K562 (cell line): ENCODE measurements around the gene LAMA5. TPM values are rescaled to one million over a fixed set of nuclear protein-coding genes. Genes with fewer than 3 reads are reported as not detected.

Source experiments
- ATAC-seq: fragments of 200-7000 bp; cut with Tn5 transposase; 3 replicates; pipeline ENCODE4 v1.9.1; 2020; ENCODE audit warnings: moderate library complexity
- BruUV-seq: library from RNA; stranded (reverse); fragments of 400-500 nt; replicated peaks from 2 replicates; lab custom pipeline; 2021; lab: Mats Ljungman, UMichigan
- CTCF ChIA-PET: fragments of 300-600 bp; formaldehyde crosslinking; extraction: SDS; loops from one replicate; lab custom pipeline; 2021; ENCODE audit warnings: low intra/inter-chr PET ratio; lab: Yijun Ruan, JAX
- POLR2A ChIA-PET: fragments of 300-600, 350-650 bp; sonication (Branson Sonifier 250); formaldehyde crosslinking; extraction: SDS; loops from one replicate; lab custom pipeline; 2021; ENCODE audit warnings: antibody characterized with exemption, inconsistent platforms; lab: Yijun Ruan, JAX
- DNase-seq, 4 experiments: peaks; one replicate each; pipeline versions ENCODE4 v3.0.0 to v3.0.0-alpha.2; 2011 to 2018; ENCODE audit warnings: low spot score in 3 of 4, mixed read lengths in 3 of 4; ENCODE audit errors: extremely low read depth in 1 of 4
- FAIRE-seq: peaks from 2 replicates; lab custom pipeline; 2011; peaks lifted over from hg19 to GRCh38; lab: Jason Lieb, UNC
- H2AFZ ChIP-seq: 2 replicates; pipeline ENCODE4 v1.6.0; 2011; ENCODE audit warnings: low read depth, low read length, control low read depth, inconsistent platforms
- H3K27ac ChIP-seq: fragments of 200-600 bp; 3 replicates; pipeline ENCODE4 v1.8.0; 2011; ENCODE audit warnings: low read depth, mild to moderate bottlenecking, control low read depth, inconsistent platforms, low read length, moderate library complexity, mixed read lengths; ENCODE audit errors: extremely low read depth
- H3K27me3 ChIP-seq, 2 experiments: fragments of 300-600 bp in 1 of 2; 2 replicates in 1 of 2; 3 replicates in 1 of 2; pipeline versions ENCODE4 v1.6.0 to v1.8.0; 2011; ENCODE audit warnings: inconsistent platforms in 2 of 2, low read length in 2 of 2, mild to moderate bottlenecking in 1 of 2, mixed read lengths in 1 of 2, moderate library complexity in 1 of 2; ENCODE audit not compliant: control insufficient read depth in 2 of 2, insufficient read depth in 2 of 2
- H3K36me3 ChIP-seq: fragments of 300-600 bp; 3 replicates; pipeline ENCODE4 v1.8.0; 2011; ENCODE audit warnings: mild to moderate bottlenecking, low read length, inconsistent platforms; ENCODE audit not compliant: control insufficient read depth, insufficient read depth
- H3K4me1 ChIP-seq, 2 experiments: fragments of 200-600 bp in 1 of 2; replicated peaks in 1 of 2; 2 replicates in 1 of 2; 3 replicates in 1 of 2; pipeline versions ENCODE4 v1.5.1 to v1.8.0; 2011; ENCODE audit warnings: inconsistent platforms in 2 of 2, low read length in 2 of 2, mild to moderate bottlenecking in 1 of 2, mixed read lengths in 1 of 2, moderate library complexity in 1 of 2; ENCODE audit not compliant: control insufficient read depth in 2 of 2, insufficient read depth in 2 of 2
- H3K4me2 ChIP-seq: 2 replicates; pipeline ENCODE4 v1.6.1; 2011; ENCODE audit warnings: low read length, control low read depth, inconsistent platforms, mixed read lengths; ENCODE audit not compliant: insufficient read depth
- H3K4me3 ChIP-seq: fragments of 200-600 bp; sonication (generic), shearing (Covaris generic); 2 replicates; pipeline ENCODE4 v1.5.1; 2016; ENCODE audit warnings: control low read depth, inconsistent platforms
- H3K79me2 ChIP-seq: fragments of 200-600 bp; 3 replicates; pipeline ENCODE4 v1.8.0; 2011; ENCODE audit warnings: low read length, inconsistent platforms; ENCODE audit not compliant: control insufficient read depth, insufficient read depth
- H3K9ac ChIP-seq, 2 experiments: 2 replicates each; pipeline versions ENCODE4 v1.6.0 to v1.6.1; 2011; ENCODE audit warnings: low read depth in 2 of 2, low read length in 2 of 2, control low read depth in 1 of 2, inconsistent platforms in 1 of 2, mild to moderate bottlenecking in 1 of 2, mixed read lengths in 1 of 2; ENCODE audit not compliant: insufficient read depth in 1 of 2
- H3K9me1 ChIP-seq: one replicate; pipeline ENCODE4 v1.6.0; 2011; ENCODE audit warnings: inconsistent platforms, mild to moderate bottlenecking, low read length, moderate library complexity; ENCODE audit not compliant: control insufficient read depth, insufficient read depth
- H3K9me3 ChIP-seq: replicated peaks from 2 replicates; pipeline ENCODE4 v1.5.1; 2011; ENCODE audit warnings: low read depth, low read length, inconsistent platforms; ENCODE audit not compliant: control insufficient read depth, insufficient read depth
- H4K20me1 ChIP-seq: replicated peaks from 2 replicates; pipeline ENCODE4 v1.6.1; 2011; ENCODE audit warnings: low read length, inconsistent platforms, mixed read lengths; ENCODE audit not compliant: control insufficient read depth, insufficient read depth
- NR2C1 ChIP-seq, 2 experiments: fragments of 450-650 bp; IDR thresholded peaks; 2 replicates each; pipeline ENCODE4 v1.6.1; 2017; ENCODE audit warnings: mild to moderate bottlenecking in 2 of 2, antibody characterized with exemption in 1 of 2, inconsistent platforms in 1 of 2, missing compliant biosample characterization in 1 of 2, missing genetic modification characterization in 1 of 2
- ZBTB8A ChIP-seq: fragments of 450-650 bp; IDR thresholded peaks from 2 replicates; pipeline ENCODE4 v1.6.1; 2018; ENCODE audit warnings: mild to moderate bottlenecking, moderate library complexity; ENCODE audit not compliant: partially characterized antibody
- WGBS: fragments of 100-300 bp; shearing (Covaris generic); methylation state at CpG from one replicate; pipeline ENCODE4 v1.1.6; 2016; ENCODE audit warnings: low coverage, mixed read lengths; ENCODE audit not compliant: insufficient coverage; ENCODE audit errors: missing lambda C conversion rate; 5-methylcytosine and 5-hydroxymethylcytosine counted together
- in situ Hi-C: fragments of 300-500 bp; cut with MboI; formaldehyde crosslinking; loops from 4 replicates; pipeline ENCODE4 v1.15.0; 2018; ENCODE audit warnings: inconsistent platforms, mixed read lengths
- intact Hi-C: fragments of 100-400 bp; cut with micrococcal nuclease; formaldehyde crosslinking; loops from 2 replicates; pipeline ENCODE4 v1.14.2; 2022
- polyA plus RNA-seq, 8 experiments: library from polyadenylated mRNA; depleted of rRNA in 4 of 8; stranded (reverse) in 5 of 8; unstranded in 3 of 8; fragments of >200 nt; fragmentation: Nextera tagmentation in 2 of 8; fragmentation: Illumina TruSeq in 1 of 8; extraction: Ambion mirVana in 2 of 8; extraction: Trizol in 1 of 8; gene quantifications; 2 replicates each; pipeline versions ENCODE4 v1.2.1 to v1.2.3, GENCODE V29; 2011 to 2014; ENCODE audit warnings: inconsistent platforms in 1 of 8, missing spikeins in 1 of 8
- total RNA-seq, 7 experiments: library from RNA; depleted of rRNA in 6 of 7; stranded (reverse); fragments of >200 nt in 6 of 7; fragmentation: Illumina TruSeq in 2 of 7; extraction: Trizol in 2 of 7; gene quantifications; 2 replicates each; pipeline versions ENCODE4 v1.2.1 to v1.2.3, GENCODE V29; 2011 to 2021; ENCODE audit warnings: low replicate concordance in 1 of 7
- TF ChIP-seq, protein P1 (sequence below): fragments of 450-650 bp; IDR thresholded peaks from 2 replicates; pipeline ENCODE4 v1.6.1; 2018; ENCODE audit not compliant: partially characterized antibody

Gene LAMA5
- total and polyA plus RNA-seq, 9 of the 15 experiments (the other 6 are each of a cell fraction or from before 2014, with no cell fraction given): 0.31 to 101 (median 7.8) TPM

- ChIA-PET POLR2A (interaction anchor here (0.6 to 1.4 kb wide), 2 partner anchors 10 to 15 kb away, joined by 4 to 5 read pairs; no protein-coding TSS in a partner anchor), CTCF (no interaction called here)
- peaks cover 4% of the 10 kb centered on the region for H3K9me1 ChIP-seq
- H3K36me3 ChIP-seq: peaks cover 9% of the 10 kb centered on the region; the same call in 1 of the 3 replicates
- TF ChIP-seq ZBTB8A: no peak
- no peak for TF ChIP-seq NR2C1 (IDR thresholded peaks at IDR 0.05)
- TF ChIP-seq NR2C1 (tag; IDR thresholded peaks at IDR 0.05): peak; percentile 34; the same call in 1 of the 2 replicates
- TF ChIP-seq, protein P1, sequence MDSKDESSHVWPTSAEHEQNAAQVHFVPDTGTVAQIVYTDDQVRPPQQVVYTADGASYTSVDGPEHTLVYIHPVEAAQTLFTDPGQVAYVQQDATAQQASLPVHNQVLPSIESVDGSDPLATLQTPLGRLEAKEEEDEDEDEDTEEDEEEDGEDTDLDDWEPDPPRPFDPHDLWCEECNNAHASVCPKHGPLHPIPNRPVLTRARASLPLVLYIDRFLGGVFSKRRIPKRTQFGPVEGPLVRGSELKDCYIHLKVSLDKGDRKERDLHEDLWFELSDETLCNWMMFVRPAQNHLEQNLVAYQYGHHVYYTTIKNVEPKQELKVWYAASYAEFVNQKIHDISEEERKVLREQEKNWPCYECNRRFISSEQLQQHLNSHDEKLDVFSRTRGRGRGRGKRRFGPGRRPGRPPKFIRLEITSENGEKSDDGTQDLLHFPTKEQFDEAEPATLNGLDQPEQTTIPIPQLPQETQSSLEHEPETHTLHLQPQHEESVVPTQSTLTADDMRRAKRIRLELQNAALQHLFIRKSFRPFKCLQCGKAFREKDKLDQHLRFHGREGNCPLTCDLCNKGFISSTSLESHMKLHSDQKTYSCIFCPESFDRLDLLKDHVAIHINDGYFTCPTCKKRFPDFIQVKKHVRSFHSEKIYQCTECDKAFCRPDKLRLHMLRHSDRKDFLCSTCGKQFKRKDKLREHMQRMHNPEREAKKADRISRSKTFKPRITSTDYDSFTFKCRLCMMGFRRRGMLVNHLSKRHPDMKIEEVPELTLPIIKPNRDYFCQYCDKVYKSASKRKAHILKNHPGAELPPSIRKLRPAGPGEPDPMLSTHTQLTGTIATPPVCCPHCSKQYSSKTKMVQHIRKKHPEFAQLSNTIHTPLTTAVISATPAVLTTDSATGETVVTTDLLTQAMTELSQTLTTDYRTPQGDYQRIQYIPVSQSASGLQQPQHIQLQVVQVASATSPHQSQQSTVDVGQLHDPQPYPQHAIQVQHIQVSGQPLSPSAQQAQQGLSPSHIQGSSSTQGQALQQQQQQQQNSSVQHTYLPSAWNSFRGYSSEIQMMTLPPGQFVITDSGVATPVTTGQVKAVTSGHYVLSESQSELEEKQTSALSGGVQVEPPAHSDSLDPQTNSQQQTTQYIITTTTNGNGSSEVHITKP: no peak
- WGBS: 73% methylated on average over 9 of the region's 9 CpGs
- FAIRE-seq (no peak), ATAC-seq (no peak), DNase-seq (no peak)
- H3K27ac ChIP-seq: no peak overlapping the region
- H3K4me2 ChIP-seq: no peak overlapping the region
- no TSS peak for BruUV-seq
- no peak overlapping the region for H3K4me3 ChIP-seq
- H3K9ac ChIP-seq: 0 out of 4 replicates have a peak overlapping the region, but pooled peaks of 1 of the 2 experiments have one; percentile 29
- 0 out of 2 replicates have a peak, but pooled peaks cover 8% of the 10 kb centered on the region for H4K20me1 ChIP-seq
- in situ Hi-C loops (no loop called here), intact Hi-C loops (no loop called here)
- H3K9me3 ChIP-seq: no peaks in the 10 kb centered on the region
- H3K4me1 ChIP-seq: peaks cover 9 to 73% of the 10 kb centered on the region in 2 experiments
- peaks cover 14% of the 10 kb centered on the region for H3K79me2 ChIP-seq
- H2AFZ ChIP-seq: no peak overlapping the region
- no peaks in the 10 kb centered on the region for H3K27me3 ChIP-seq
Measured at GRCh38 chr20:62404112-62404665, 37.1 kb upstream of the LAMA5 start.
